Stimulated activated naive CD4-positive, alpha-beta T cell (primary cell): Measurements from ENCODE around the gene TMED10.

Experiments
- DNase-seq, 6 experiments: peaks; one replicate each; lab custom pipeline; 2025; lab: John Stamatoyannopoulos, UW

TMED10 gene

DNA sequence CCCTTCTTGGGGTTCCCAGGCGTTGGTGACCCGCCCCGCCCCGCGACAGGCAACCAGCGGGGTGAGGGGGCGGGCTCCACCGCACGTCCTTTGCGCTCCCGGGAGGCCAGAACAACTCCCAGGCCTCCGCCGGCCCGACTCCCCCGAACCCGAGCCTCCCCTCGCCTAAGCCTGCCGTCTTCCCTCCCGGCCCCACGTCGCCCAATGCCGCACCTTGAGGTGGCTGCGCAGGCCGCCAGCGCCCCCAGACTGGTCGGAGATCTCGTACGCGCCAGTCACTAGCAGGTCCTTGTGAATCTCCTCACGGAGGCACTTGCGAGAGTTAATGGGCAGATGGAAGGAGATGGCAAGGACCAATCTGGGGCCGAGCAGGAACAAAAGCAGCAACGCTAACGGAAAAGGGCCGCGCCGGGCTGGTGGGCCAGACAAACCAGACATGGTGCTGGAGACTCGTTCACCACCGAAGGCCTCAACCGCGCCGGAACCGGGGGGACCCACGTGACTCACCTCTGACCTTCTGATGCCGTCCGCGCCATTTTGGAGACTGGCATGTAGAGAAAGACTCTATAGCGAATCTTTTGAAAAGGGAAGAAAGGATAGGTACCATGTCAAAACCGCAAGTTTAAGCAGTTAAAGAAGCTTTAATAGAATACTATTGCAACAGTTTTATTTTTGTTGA lies at the start of gene TMED10:
Gene TMED10 (minus strand): TSS at position 471 of the 679 bp plus-strand sequence. CDS start 33 bp downstream, at position 438.
- peak; percentile 87 to 99 (median 95) for DNase-seq

DNA sequence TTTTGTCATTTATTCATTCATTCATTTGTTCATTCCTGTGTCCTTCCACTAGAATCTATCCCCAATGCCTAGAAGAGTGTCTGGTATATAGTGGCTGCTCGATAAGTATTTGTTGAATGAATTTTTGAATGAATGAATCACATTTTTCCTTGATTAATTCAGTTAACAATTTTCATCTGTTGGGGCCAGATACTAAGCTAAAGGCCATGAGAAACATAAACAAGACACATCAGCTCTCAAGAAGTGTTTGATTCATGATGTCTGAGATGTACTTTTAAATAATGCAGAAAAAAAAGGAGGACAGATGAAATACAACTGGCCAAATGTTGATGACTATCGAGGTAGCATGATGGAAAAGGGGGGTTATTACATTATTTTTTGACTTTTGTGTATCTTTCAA lies 48.1 kb upstream of the TMED10 start:
- DNase-seq = no peak

DNA sequence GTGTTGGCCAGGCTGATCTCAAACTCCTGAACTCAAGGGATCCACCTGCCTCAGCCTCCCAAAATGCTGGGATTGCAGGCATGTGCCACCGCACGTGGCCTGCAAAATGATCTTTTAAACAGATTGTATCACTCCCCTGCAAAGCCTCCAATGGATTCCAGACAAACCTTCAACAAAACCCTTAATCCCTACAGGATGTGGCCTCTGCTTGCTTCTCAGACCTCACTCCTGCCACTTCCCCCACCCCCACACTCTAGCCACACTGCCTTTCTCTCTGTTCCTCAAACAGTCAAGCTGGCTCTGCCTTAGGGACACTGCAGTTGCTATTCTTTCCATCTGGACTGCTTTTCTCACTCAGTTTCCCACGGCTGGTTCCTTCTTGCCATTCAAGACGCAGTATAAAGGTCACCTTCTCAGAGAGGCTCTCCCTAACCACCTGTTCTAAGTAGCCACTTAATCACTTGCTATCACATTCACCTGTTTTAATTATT lies 47.3 kb upstream of the TMED10 start:
- no peak for DNase-seq

DNA sequence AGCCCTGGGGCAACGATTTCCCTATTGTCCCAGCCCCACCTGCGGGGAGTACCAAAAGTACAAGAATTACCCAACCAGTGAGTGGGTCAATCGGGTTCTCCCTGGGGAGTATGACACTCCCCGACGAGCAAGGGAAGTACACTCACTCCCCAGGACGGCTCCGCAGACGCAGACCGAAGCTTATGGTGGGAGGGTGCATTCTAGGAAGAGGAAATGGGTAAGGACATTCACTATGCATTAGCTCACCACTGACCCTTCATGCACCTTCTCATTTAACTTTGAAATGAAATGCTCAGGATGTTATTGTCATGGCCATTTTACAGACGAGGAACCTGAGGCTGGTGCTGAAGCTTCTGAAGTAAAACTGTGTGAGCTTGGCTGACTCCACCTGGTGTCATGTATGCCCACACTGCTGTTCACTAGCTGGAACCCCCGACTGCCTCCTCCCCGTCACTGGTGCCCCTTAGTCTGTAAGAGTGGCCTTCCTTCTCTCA lies 45.8 kb upstream of the TMED10 start:
- no peak for DNase-seq

DNA sequence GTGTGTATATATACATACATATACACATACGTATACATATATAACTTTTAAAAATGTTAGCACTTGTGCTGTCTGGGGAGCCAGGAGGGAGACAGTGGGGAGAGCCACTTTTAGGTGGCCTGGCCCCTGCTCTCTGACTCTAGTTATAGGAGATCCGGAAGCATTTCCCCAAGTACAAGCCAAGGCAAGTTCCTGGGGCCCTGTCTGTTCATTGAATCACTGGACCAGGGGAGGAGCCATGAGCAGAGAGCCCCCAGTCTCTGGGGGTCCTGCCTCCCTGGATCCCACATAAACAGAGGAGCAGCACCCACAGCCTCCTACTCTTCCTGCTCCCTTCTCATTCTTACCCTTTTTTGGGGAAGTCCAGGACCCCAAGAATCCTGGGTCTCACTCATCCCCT lies 45.4 kb upstream of the TMED10 start:
- DNase-seq = no peak

DNA sequence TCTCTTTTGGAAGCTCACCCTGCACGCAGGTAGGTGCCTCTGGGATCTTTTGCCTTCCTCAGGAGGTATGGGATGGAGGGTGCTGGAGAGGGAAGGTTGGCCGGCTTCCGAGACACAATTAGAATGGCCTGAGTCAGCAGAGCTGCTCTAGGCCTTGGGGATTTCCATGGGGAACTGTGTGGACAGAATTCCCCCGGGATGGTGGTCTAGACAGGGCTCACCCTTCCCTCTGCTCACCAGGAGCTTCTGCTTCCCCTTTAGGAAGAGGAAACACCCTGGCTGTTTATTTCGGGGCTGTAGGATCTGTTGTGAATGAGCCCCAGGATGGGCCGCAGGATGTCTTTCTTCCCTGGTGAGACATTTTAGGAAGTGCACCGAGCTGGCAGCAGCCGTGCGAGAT lies 43.7 kb upstream of the TMED10 start:
- DNase-seq = no peak

DNA sequence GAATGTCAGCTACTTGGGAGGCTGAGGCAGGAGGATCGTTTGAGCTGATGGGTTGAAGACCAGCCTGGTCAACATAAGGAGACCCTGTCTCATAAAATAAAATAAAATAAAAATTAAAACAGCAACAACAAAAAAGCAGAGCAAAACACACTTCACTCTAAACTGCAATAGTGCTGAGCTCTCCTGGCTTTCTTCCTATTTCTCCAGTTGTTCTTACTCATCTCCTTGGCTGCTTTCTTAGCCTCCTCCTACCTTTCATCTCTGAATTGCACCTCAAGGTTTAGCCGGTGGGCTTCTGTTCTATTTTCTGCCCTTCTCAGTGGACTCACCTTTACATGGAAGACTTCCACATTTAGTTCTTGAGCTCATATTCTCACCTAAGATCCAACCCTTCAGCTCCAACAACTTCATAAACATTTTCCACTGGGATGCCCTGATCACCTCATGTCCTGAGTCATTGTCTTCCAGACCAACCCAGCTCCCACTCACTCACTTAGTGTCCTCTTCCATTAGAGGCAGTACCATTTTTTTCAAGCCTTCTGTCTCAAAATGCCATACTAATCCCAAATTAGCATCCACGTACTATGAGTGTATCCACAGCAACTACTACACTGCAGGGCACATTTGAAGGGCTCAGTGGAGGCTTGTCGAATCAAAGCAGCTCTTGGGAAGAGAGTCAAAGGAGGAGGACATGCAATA lies 41.2 kb upstream of the TMED10 start:
- no peak for DNase-seq

DNA sequence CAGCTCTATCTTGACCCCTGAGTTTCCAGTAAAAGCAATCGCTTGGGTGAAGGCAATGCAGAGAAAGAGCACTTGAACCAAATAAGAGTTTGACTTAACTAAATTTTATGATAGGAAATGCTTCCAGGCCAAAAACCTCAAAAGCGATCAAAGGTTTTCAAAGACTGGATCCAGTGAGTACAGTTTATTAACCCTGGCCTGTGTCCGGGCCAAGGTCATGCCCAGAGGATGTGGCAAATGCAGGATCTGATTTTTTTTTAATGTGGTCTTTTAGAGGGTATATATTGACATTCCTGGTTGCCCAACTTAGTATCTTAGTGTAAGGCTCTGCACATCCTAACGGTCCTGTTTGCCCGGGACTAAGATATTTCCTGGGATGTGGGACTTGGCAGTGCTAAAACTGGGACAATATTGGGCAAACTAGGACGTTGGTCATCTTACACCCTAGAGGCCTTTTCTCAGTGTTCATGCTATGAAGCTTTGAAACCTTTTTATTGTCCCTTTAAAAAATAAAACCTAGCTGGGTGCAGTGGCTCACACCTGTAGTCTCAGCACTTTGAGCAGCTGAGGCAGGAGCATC lies 40.1 kb upstream of the TMED10 start:
- no peak for DNase-seq

DNA sequence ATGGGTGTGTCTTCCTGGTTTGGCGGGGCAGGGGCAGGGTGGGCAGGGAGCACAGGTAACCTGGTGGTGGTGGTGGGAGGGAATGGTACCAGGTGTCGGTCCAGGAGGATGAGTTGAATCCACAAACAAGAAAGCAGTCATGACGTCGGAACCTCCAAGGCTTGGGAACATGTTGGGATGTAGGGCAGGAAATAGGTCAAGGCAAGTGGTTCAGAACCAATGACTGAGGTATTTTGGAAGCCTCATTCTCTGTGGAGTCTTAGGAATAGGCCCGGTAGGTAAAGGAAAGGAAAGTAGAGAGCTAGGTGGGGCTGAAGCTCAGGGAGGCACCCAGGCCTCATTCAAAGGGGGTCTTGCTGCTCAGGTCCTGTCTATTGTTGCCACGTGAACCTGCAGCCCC lies 39.1 kb upstream of the TMED10 start:
- DNase-seq = no peak

DNA sequence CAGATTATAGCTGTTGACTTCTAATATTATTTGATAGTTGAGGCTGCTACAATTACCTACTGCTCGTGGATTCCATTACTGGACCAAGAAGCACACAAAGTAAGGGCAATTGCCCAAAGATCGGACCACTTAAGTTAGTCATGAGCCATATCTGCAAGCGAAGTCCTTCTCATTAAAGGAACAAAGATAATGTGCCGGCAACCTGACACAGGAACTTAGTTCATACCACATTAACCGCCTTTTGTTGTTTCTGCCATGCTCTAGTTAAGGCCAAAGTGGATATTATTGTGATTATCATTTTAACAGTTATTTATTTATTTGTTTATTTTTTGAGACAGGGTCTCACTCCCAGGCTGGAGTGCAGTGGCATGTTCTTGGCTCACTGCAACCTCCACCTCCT lies 38.1 kb upstream of the TMED10 start:
- DNase-seq = no peak

DNA sequence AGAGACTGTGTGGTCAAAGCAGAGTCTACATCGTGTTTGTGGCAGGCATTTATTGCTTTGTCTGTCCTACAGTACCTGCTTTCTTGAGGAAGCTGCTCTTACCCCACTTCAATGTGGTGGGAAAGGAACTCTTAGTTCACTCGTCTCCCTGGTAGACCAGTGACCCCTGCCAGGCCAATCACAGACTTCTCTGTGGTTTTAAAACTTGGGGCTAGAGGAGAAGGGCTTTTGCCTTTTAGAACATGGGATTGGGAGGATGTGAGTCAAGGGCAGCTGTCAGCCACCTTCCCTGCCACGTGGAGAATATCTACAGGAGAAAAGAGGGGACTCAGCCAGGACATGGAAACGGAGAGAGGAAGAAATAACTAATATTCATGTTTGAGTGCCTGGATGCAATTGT lies 36.8 kb upstream of the TMED10 start:
- DNase-seq = no peak

DNA sequence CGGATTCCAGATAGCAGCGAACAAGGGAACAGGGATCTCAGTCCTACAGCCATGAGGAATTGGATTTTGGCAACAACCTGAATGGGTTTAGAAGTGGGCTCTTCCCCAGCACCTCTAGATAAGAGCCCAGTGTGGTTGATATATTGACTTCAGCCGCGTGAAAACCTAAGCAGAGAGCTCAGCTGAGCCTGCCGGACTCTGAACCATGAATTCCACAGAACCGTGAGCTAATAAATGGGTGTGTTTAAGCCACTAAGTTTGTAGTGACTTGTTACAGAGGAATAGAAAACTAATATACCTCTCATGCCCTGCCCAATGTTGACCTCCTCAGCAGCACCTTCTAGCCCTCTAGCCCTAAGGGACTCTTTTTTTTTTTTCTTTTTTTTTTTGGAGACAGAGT lies 32.4 kb upstream of the TMED10 start:
- DNase-seq = no peak

DNA sequence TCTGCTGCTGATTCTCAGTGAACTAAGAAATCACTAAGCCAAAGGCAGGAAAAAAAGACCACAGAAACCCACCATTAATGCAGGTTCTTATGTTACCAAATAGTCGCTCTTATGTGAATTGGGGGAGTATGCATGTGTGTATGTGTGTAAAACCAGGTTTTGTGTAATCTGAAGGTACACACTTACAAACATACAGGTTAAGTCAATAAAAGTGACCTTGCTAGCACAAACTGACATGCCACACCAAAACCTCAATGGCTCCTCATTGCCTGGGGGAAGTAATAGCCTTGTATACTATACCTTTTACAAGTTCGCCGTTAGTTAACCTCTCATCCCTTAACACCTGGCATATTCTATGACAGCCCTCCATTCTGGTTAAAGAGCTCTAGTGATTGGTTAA lies 29.8 kb upstream of the TMED10 start:
- DNase-seq = no peak

DNA sequence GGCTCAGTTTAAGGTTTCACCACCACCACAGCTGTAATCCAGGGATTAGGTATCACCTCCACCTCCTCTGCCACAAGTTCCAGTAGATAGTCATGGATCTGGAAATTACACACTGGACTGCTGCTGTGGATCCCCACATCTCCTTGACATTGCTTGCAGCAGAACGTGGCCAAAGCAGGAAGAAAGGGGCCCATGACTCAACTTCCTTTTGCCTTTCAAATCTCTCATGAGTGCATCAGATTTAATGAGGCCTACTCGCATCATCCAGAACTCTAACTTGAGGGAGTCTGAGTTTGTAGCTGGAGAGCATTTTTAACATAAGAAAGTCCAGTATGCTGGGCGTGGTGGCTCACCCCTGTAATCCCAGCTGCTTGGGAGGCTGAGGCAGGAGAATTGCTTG lies 29.2 kb upstream of the TMED10 start:
- no peak for DNase-seq

DNA sequence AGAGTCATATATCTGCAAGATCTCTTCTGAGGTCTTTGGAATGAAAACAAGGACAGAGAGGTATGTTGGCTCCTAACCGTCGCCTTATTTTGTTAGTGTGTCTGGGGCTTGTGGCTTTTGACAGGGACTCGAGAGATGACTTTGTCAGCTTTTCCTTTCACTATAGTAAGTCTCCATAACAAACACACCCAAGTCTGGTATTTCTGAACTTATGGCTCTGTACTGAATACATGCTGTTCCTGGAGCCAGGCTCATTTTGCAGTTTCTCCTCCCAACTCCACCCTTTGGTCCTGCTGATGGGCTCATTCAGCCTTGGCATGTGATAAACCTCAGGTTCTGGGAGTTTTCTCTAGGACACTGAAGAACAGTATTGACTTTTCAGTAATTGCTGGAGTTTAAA lies 27.7 kb upstream of the TMED10 start:
- DNase-seq = no peak

DNA sequence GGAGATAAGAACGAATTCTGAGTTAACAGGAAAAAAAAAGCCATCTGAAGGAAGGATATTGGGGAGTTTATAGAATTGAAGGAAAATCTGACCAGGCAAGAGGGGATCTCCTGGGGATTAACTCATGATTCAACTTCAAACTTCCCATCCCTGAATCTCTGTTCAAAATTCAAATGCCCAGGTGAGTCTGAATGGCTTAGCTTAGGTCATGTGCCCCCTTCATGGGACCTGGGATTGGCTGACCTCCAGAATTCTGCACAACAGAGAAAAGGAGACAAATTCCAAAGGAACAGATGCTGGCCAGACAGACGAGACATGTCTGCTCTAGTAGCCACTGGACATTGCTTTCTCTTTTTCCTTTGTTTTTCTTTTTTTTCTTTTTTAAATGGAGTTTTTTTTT lies 26.2 kb upstream of the TMED10 start:
- no peak for DNase-seq

DNA sequence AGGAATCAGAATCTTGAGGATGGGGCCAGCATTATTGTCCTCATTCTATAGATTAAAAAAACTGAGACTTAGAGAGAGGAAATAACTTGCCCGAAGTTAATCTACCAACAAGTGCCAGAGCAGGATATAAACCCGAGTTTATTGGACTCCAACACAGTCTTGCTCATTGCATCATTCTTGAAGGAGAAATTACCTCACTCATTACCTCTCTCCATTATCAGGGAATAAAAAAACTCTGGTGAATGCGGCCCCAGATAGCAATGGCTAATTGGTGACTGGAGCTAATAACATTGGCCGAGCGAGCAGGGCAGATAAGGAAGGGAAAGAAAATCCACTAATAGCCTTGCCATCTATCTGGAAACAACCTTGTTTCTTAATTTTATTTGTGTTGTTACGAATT lies 24.7 kb upstream of the TMED10 start:
- no peak for DNase-seq

DNA sequence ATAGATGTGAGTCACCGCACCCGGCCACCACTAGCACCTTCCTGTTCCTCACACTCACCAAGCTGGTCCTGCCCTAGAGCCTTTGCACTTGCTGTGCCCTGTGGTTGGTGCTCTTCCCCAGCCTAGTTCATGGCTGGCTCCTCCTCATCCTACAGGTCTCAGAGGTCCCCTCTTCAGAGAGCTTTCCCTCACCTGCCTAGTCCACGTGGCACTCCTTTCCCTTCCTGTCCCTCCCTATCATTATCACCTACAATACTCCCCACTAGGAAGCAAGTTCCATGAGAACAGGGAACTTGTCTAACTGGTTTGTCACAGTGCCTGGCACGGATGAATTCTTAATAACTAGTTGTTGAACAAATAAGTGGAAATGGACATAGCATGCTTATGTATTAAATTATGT lies 24.0 kb upstream of the TMED10 start:
- DNase-seq = no peak

DNA sequence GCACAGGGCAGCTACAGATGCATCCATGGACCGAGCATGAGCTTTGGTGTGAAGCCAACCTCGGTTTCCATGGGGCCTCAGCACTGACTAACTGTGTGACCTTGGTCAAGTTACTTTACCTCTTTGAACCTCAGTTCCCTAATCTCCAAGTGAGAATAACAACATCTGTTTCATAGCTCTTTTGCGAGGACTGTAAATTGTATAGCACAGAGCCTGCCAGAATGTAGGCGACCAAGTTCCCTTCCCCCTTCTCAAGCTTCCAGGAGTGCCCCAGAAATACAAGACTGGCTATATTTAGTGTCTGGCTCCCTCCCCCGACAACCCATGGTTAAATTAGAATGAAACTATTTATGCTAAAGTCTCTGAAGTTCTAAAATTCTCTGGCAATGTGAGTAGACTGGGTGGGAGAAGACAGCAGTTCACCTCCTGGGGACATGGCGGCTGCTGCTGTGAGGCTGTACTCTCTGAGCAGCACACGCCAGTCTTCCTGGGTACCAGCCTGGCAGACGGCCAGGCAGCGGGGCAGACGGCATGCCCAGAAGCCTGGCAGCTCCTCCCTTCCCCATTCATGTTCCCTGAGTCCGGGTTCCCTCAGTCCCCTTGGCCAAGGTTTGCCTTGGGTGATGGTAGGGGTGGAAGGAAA lies 22.0 kb upstream of the TMED10 start:
- no peak for DNase-seq

DNA sequence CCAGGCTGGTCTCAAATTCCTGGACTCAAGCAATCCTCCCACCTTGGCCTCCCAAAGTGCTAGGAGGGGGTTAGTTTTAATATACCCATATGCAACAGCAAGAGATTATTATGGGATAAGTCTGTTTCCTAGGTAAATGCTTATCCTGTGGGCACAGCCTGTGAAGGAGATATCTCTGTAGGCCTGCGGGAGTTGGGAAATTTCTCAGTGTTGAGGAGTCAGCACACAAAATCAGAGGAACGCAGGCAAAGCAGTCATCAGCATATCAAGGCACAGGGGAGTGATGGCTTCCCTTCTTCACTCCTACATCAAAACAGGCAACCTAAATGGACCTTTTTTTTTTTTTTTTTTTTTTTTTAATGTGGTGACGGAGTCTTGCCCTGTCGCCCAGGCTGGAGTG lies 20.9 kb upstream of the TMED10 start:
- DNase-seq = no peak

DNA sequence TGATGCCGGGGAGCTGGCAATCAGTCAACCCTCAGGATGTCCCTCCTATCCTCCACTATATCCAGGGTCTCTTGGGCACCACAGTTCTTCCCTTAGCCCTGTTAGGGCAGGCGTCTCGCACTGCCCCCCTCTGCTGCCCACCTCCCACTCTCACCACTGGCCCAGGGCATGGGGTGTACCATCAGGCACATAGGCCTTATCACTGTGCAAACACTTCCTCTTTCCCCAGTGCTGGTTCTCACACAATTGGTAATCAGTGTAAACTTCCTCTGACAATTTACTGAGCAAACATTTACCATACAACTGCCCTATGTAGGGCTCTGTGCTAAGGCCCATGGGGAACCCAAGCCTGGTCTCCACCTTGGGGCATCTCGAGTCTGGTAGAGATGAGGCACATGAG lies 20.1 kb upstream of the TMED10 start:
- no peak for DNase-seq

DNA sequence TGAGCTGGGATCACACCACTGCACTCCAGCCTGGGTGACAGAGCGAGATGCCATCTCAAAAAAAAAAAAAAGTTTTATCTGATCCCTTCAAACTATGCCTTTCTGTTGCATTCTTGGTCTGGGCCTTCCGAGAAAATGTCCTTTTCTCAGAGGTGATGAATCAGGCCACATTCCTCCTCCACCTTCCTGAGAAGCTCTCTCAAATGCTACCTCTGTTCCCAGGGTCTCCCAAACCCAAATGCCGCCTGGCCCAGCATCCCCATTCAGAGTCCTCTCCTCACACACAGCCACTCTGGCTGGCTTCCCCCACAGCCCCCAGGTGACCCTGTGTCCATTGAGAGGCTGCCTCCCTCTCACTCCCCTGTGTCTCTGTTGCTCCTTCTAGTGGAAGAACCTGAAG lies 19.7 kb upstream of the TMED10 start:
- DNase-seq = no peak

DNA sequence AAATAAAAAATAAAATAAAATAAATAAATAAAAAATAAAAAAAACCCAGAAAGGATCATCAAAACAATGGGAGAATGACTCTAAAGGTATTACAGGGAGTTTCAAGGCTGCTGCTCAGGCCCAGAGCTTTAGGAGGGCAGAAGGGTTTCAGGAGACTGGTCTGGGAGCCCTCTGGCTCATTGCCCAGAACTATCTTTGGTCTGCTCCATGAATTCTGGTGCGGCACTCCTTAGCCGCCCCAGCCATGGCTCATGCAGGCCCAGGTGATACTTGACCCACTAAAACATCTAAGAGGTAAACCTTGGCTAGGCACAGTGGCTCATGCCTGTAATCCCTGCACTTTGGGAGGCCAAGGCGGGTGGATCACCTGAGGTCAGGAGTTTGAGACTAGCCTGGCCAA lies 14.7 kb upstream of the TMED10 start:
- DNase-seq = no peak
